Aorta (tissue), 5 donors: ENCODE measurements around the gene TIMM23. TPM values are rescaled to one million over a fixed set of nuclear protein-coding genes. Genes with fewer than 3 reads are reported as not detected.
"Not testable (repeated sequence)": the region's sequence is repeated elsewhere in the genome, so short reads cannot be mapped to it uniquely, and the experiment has no call there.

Experiments
- ATAC-seq: fragments of 200-7000 bp; cut with Tn5 transposase; one replicate; pipeline ENCODE4 v1.9.1; 2022; ENCODE audit warnings: moderate library complexity; ENCODE audit not compliant: low FRiP score
- DNase-seq, 2 donors: peaks; one replicate each; pipeline ENCODE4 v3.0.0-alpha.2; 2020
- H3K27ac ChIP-seq, 2 donors: one replicate each; pipeline ENCODE4 v1.5.1; 2013; ENCODE audit warnings: low read length in 2 of 2, mild to moderate bottlenecking in 2 of 2, moderate library complexity in 2 of 2, control low read depth in 1 of 2, inconsistent platforms in 1 of 2, low read depth in 1 of 2
- H3K27me3 ChIP-seq, 2 donors: one replicate each; pipeline ENCODE4 v1.6.1; 2013; ENCODE audit warnings: control low read depth in 1 of 2, low read length in 1 of 2, mild to moderate bottlenecking in 1 of 2, moderate library complexity in 1 of 2; ENCODE audit not compliant: insufficient read depth in 2 of 2, control insufficient read depth in 1 of 2
- H3K36me3 ChIP-seq, 2 donors: one replicate each; pipeline ENCODE4 v1.6.1; 2013; ENCODE audit warnings: control low read depth in 1 of 2, low read length in 1 of 2, mild to moderate bottlenecking in 1 of 2; ENCODE audit not compliant: insufficient read depth in 2 of 2, control insufficient read depth in 1 of 2
- H3K4me1 ChIP-seq, 2 donors: one replicate each; pipeline ENCODE4 v1.6.1; 2013; ENCODE audit warnings: low read length in 2 of 2, control low read depth in 1 of 2, mild to moderate bottlenecking in 1 of 2, moderate library complexity in 1 of 2; ENCODE audit not compliant: insufficient read depth in 2 of 2, control insufficient read depth in 1 of 2
- H3K4me3 ChIP-seq, 2 donors: one replicate each; pipeline ENCODE4 v1.5.1; 2013; ENCODE audit warnings: low read length in 2 of 2, control low read depth in 1 of 2, mild to moderate bottlenecking in 1 of 2
- H3K9me3 ChIP-seq: one replicate; pipeline ENCODE4 v1.6.1; 2013; ENCODE audit warnings: mild to moderate bottlenecking, low read length; ENCODE audit not compliant: control insufficient read depth
- WGBS, 2 donors: extraction: QIAGEN DNeasy Blood & Tissue Kit; methylation state at CpG; one replicate each; pipeline ENCODE4 v1.1.7; 2013; 5-methylcytosine and 5-hydroxymethylcytosine counted together
- intact Hi-C, 2 donors: fragments of 100-400 bp; cut with DNase I; formaldehyde crosslinking; loops; one replicate each; pipeline versions ENCODE4 v1.14.2 to v1.15.0; 2022
- polyA plus RNA-seq, 2 donors: library from polyadenylated mRNA; stranded (reverse); fragments of 200-250 nt; gene quantifications; one replicate each; pipeline ENCODE4 v1.2.3, GENCODE V29; 2013
- total RNA-seq, 2 donors: library from RNA; stranded (reverse); fragmentation: NEBNext Ultra II Directional; extraction: Animal tissue kit (Norgen Biotek cat#: 25700); gene quantifications; one replicate each; pipeline ENCODE4 v1.2.1, GENCODE V29; 2021
- donor health status: healthy with polysubstance abuse.
- donor health status: Bipolar disorder and iron deficiency.
- donor health status: DM: no; HTN: no; CAD: no.
- donor health status: DM: no; HTN: no; CAD: no.
- donor health status: DM: yes; HTN: yes; CAD: no.

The TIMM23 gene
- total and polyA plus RNA-seq, 4 donors, result 32.2 to 42.7 (median 36.1) TPM

- H3K9me3 ChIP-seq, H3K36me3 ChIP-seq, H3K4me3 ChIP-seq, DNase-seq, H3K4me1 ChIP-seq, H3K27ac ChIP-seq, ATAC-seq, H3K27me3 ChIP-seq, intact Hi-C loops: not testable (repeated sequence)
- 95 to 96% methylated on average over 11 of the region's 11 CpGs for WGBS, 2 donors
Observed at GRCh38 chr10:46049497-46049831, 77.2 kb downstream of the TIMM23 start.

- no peaks in the 10 kb centered on the region for H3K4me1 ChIP-seq
- no peak overlapping the region for H3K4me3 ChIP-seq
Observed at GRCh38 chr10:46050941-46051623, 78.8 kb downstream of the TIMM23 start.

GRCh38 chr10:46052057-46052790 is 79.9 kb downstream of the TIMM23 start:
- Histone ChIP-seq H3K27me3 (no peaks in the 10 kb centered on the region), H3K36me3 (no peaks in the 10 kb centered on the region), H3K4me3 (no peak overlapping the region), H3K27ac (no peak overlapping the region), H3K4me1 (no peaks in the 10 kb centered on the region), H3K9me3 (no peaks in the 10 kb centered on the region)
- DNase-seq, result no peak
- no peak for ATAC-seq
- WGBS, 2 donors, result 42 to 50% methylated on average over 7 of the region's 7 CpGs
- intact Hi-C loops, result no loop called here

More at GRCh38 chr10:46050941-46051623, 78.8 kb downstream of the TIMM23 start:
- intact Hi-C loops, result no loop called here
- Histone ChIP-seq H3K36me3 (no peaks in the 10 kb centered on the region), H3K9me3 (no peaks in the 10 kb centered on the region), H3K27ac (no peak overlapping the region), H3K27me3 (no peaks in the 10 kb centered on the region)
- 44 to 63% methylated on average over 11 of the region's 11 CpGs for WGBS, 2 donors
- DNase-seq (no peak), ATAC-seq (no peak)

GRCh38 chr10:46052791-46053375 is 80.6 kb downstream of the TIMM23 start:
- Histone ChIP-seq H3K27me3 (no peaks in the 10 kb centered on the region), H3K4me3 (no peak overlapping the region), H3K27ac (no peak overlapping the region), H3K9me3 (no peaks in the 10 kb centered on the region), H3K36me3 (no peaks in the 10 kb centered on the region), H3K4me1 (no peaks in the 10 kb centered on the region)
- DNase-seq (no peak), ATAC-seq (no peak)
- 85 to 89% methylated on average over 6 of the region's 6 CpGs for WGBS, 2 donors
- intact Hi-C loops, result no loop called here

Other genes with a start within 250 kb of the TIMM23 start
- gene WASHC2C, start 245.2 kb upstream of the TIMM23 start, total RNA-seq, result 10 to 100 TPM; 39.0 to 57.2 TPM
- 10 to 100 TPM; 10.4 to 30.0 TPM for gene WASHC2C, start 245.2 kb upstream of the TIMM23 start, polyA plus RNA-seq
- 10 to 100 TPM; 26.0 to 37.2 TPM for gene AGAP4, start 125.0 kb upstream of the TIMM23 start, total RNA-seq
- gene AGAP4, start 125.0 kb upstream of the TIMM23 start, polyA plus RNA-seq, result 10 to 100 TPM in 1 of 2 donors, 1 to 10 TPM in 1; 9.6 to 25.8 TPM
- gene NCOA4, start 58.1 kb downstream of the TIMM23 start, total RNA-seq, result 100 to 1,000 TPM in 1 of 2 donors, 10 to 100 TPM in 1; 92.4 to 120 TPM
- 100 to 1,000 TPM in 1 of 2 donors, 10 to 100 TPM in 1; 54.3 to 108 TPM for gene NCOA4, start 58.1 kb downstream of the TIMM23 start, polyA plus RNA-seq
- not detected for gene MSMB, start 73.8 kb downstream of the TIMM23 start, total RNA-seq
- gene MSMB, start 73.8 kb downstream of the TIMM23 start, polyA plus RNA-seq, result not detected